Measurements from ENCODE around the gene MAEA.

The MAEA gene

GRCh38 chr4:1353186-1354055, 63.7 kb downstream of the MAEA start:
- no peak for DNase-seq (ENCODE audit: low read depth)

- DNase-seq (ENCODE audit: low read depth) = no peak
Measured at GRCh38 chr4:1354136-1354982, 64.7 kb downstream of the MAEA start.

DNA sequence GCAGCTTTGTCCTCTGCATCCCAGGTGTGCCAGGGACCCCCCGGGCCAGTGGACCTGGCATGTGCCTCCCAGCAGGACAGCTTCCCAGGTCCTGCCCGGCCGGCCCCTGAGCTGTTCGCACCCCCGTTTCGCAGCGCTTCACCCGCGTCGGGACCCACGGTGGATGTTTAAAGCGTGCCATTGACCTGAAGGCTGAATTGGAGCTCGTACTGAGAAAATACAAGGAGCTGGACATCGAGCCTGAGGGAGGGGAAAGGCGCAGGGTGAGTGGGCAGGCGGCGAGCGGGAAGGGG, 65.2 kb downstream of the MAEA start:
- DNase-seq (ENCODE audit: low read depth) = no peak

- no peak for DNase-seq (ENCODE audit: low read depth)
Measured at GRCh38 chr4:1355378-1355777, 65.7 kb downstream of the MAEA start.

DNA sequence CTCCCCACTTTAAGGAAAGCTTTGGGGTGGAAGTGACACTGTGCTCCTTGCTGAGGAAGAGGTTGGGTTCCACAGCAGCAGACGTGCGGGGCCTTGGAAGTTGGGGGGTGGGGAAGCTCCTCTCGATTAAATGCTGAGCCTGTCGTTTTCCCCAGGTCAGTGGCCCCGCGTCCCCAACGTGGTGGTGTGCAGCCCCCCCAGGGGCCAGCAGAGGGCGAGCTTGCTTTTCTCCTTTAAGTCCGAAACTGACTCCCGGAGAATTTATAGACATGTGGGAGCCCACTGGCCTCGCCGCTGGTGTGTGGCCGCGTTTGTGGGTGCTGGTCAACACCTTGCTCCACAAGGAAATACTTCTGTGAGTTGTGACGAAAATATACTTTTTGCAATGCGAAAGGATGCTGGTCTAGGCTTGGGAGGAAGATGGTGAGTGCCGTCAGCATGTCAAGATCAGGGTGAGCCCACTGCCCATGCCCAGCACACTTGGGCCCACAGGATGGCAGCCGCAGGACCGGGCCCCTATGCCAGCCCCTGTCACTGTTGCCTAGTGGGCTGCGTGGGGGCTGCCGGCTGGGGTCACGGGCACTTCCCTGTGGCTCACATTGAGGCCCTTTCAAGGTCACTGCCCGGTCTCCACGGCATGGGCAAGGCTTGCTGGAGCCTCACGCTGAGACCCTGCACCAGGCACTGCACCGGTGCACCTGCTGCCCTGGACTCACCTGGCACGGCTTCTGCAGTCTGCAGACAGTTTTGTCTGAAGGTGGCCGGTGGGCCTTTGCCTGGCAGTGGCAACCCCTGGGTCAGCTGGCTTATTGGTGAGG, 66.7 kb downstream of the MAEA start:
- no peak for DNase-seq (ENCODE audit: low read depth)

DNA sequence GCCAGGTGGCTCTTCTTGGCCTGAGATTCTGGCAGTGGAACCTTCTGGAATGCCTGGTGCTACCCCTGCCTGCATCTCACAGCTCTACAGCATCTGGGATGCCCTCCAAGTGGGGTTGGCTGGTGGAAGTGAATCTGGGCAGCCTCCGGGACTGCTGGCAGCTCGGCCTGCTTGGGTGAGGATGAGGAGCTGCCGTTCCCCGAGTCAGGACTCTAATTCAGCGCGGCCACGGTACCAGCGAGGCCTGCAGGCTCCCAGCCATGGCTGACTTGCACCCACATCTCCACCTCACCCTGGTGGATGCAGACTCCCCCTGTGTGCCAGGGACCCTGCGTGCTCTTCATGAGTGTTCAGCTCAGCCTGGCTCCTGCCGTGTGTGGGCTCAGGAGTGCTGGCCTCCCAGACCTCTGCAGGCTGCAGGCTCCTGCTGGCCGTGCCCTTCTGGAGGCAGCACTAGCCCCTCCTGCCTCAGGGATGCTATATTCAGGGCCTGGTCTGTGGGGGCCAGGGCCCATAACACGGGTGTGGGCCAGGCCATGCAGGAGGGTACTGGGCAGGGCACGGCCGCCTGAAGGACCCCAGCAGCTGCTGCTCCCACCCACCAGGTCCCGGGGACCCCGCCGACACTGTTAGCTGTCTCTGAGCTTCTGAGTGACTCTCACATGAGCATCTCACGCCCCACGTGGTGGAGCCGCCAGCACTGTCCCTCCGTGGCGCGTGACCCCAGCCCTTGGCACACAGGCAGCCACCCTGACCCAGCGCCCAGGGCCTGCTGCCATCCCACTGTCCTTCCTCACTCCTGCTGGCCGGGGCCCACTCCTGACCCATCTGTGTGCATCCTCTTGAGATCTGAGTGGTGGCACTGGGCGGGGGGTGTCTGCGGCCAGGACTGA, 67.9 kb downstream of the MAEA start:
- DNase-seq (ENCODE audit: low read depth) = no peak

DNA sequence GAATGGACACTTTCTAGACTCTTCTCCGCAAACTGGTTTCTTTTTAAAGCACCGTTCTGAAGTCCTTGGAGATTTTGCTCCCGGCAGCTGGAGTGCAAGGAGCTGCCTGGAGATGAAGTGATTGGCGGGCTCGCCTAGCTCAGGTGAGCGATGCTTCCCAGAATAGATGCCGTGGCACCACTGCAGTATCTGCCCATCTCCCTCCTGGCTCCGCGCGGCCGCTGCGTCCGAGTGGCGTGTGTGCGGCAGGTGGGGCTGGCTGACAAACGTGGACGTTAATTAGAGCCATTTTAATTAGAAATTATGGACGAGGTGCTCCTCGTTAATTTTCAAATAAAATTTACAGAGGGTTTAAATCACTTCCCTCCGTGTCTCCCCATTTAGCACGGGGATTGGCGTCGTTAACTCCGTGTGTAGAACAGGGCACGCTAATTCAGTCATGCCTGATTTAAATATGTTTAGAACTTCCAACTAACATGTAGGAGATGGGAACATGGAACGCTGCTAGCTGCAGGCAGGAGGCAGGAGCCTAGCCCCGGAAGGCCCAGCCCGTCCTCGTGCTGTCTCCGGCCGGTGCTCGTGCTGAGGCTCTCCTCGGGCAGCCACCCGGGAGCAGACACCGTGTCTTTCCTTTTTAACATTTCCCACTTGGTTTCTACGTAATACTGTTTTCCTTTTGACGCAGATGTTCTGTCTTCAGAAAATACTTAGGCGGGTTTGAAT, 68.9 kb downstream of the MAEA start:
- DNase-seq (ENCODE audit: low read depth) = no peak

- DNase-seq (ENCODE audit: low read depth) = no peak
Measured at GRCh38 chr4:1359144-1359501, 69.4 kb downstream of the MAEA start.

GRCh38 chr4:1359976-1360375, 70.3 kb downstream of the MAEA start:
- no peak for DNase-seq (ENCODE audit: low read depth)

DNA sequence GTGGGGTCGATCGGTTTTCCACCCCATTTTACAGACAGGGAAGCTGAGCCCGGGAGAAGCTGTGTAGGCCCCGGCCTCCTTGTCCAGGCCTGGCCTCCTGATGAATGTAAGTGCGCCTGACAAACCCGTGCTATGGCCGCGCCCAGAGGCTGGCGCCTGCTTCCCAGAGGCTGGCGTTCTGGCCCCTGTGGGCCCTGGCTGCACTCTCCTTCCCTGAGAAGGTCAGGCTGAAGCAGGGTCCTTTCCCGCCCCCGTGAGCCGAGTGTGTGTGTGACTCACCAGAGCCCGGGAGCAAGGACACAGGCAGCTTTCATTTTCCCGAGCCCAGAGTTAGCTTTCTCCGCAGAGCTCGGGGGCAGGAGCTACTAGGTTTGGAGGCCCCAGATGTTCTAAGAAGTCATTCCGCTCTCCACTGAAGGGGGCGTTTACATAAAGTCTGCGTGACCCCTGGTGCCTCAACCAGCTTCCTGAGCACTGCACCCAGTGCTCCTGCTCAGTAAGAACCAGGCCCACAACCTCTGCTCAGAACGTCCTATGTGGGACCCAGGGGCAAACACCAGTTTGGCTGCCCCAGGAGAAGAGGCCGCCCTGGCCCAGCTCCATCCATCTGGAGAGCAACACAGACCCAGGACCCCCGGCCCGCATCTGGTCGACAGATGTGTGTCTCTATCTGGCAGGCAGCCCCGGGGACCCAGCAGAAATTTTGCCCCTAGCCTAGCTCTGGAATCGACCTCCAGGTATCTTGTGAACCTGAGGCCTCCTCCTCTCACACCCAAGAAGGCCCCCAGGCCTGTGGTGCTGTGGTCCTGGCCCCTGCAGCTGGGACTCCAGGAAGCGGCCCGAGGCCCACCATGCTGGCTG, 71.0 kb downstream of the MAEA start:
- DNase-seq (ENCODE audit: low read depth) = no peak

DNA sequence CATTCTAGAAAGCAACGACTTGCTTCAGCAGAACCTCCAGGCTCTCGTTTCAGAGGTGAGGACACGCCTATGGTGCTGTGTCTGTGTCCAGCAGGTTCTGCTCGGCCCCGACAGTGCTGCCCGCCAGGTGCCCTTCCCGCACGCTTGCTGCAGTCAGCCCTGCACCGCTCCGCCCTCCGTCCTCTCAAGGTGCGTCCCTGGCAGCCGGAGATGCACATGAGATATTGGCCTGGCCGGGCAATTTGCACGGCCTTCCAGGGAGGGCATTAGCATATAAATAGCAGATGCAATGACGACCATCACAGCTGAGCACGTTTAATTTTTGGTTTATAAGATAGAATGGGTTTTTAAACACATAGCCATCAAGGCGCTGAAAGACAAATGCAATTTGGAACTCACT, 71.7 kb downstream of the MAEA start:
- DNase-seq (ENCODE audit: low read depth) = no peak

GRCh38 chr4:1362046-1362445, 72.4 kb downstream of the MAEA start:
- DNase-seq (ENCODE audit: low read depth) = no peak

DNA sequence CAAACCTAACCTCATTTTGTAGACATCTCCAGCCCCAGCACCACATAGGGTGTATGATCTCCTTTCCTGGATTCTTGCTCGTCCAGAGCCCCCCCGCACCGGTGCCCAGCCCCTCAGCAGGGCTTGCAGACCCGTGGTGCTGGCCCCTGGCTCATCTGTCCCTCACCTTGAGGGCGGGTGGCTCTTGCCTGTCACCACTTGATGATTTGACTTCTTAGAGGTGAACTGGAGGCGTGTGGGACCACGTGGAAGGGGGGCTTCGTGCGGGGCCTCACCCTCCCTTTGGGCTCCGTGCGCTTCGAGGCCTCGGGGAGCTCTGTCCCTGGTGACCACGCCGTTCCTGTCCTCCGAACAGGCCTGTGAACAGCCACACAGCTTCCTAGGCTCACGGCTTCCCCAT, 72.8 kb downstream of the MAEA start:
- no peak for DNase-seq (ENCODE audit: low read depth)

- DNase-seq (ENCODE audit: low read depth) = no peak
Measured at GRCh38 chr4:1363513-1363912, 73.8 kb downstream of the MAEA start.

GRCh38 chr4:1364217-1364616, 74.5 kb downstream of the MAEA start:
- no peak for DNase-seq (ENCODE audit: low read depth)

- no peak for DNase-seq (ENCODE audit: low read depth)
Measured at GRCh38 chr4:1364748-1365147, 75.1 kb downstream of the MAEA start.

- no peak for DNase-seq (ENCODE audit: low read depth)
Measured at GRCh38 chr4:1365271-1366178, 75.8 kb downstream of the MAEA start.

GRCh38 chr4:1366371-1367229, 76.9 kb downstream of the MAEA start:
- no peak for DNase-seq (ENCODE audit: low read depth)
